Activated CD8-positive, alpha-beta memory T cell treated with anti-CD3 and anti-CD28 coated beads, Interleukin-2, amount 50 U/mL, for 24 hours (primary cell): ENCODE measurements around the gene ASF1A.

Source experiments
- DNase-seq: peaks from one replicate; pipeline ENCODE4 v3.0.0-alpha.2; 2020; ENCODE audit errors: extremely low read depth

ASF1A gene

GRCh38 chr6:118881440-118882313, 12.3 kb upstream of the ASF1A start:
- DNase-seq: no peak

DNA sequence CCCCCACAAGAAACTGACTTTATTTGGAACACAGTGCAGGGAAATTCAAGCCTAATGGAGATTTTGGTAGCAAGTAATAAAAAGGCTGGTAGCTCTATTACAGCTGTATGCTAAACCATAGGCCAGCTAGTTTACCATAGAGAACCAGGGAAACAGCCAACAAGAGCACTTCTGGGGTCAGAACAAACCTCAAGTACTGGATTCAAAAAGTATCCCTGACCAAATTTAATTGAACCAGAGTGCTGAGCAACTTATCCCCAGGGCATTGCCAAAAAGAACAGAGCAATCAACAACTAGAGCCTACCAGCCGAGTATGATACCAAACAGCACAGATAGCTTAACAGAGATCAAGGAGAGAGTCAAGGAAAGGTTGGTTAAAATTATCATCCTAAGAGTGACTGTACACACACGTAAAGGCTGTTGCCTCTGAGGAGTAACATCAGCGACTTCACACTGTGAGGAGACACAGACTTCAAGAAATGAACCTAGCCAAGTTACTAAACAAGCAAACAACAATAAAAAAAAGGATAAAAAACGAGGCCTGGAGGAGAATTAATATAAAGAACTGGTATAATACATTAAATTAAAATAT, 11.5 kb upstream of the ASF1A start:
- no peak for DNase-seq

DNA sequence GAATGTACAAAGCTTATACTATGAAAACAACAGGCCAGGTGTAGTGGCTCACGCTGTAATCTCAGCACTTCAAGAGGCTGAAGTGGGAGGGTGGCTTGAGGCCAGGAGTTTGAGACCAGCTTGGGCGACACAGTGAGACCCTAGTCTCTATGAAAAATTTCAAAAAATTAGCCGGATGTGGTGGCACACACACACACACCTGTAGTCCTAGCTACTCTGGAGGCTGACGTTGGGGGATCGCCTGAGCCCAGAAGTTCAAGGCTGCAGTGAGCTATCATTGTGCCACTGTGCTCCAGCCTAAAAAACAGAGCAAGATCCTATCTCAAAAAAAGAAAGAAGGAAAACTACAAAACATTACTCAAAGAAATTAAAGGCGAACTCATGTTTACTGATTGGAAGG, 7.3 kb upstream of the ASF1A start:
- no peak for DNase-seq

DNA sequence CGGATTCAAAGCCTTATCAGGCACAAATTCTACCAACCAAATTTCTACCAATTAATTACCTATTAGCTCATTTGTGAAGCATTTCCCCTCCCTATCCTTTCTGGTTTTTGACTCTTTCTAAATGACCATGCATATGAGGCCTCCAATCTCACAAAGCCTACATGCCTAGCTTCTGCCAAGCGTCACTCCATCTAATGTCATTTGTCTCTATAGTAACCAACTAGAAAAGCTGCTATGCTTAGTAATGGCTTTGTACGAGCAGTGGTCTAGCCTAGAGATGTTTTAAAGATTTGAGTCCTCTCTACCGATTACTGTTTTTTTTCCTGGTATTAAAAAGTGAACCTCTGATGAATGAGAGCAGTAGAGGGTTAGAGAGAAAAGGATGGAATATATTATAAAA, 4.8 kb upstream of the ASF1A start:
- no peak for DNase-seq

DNA sequence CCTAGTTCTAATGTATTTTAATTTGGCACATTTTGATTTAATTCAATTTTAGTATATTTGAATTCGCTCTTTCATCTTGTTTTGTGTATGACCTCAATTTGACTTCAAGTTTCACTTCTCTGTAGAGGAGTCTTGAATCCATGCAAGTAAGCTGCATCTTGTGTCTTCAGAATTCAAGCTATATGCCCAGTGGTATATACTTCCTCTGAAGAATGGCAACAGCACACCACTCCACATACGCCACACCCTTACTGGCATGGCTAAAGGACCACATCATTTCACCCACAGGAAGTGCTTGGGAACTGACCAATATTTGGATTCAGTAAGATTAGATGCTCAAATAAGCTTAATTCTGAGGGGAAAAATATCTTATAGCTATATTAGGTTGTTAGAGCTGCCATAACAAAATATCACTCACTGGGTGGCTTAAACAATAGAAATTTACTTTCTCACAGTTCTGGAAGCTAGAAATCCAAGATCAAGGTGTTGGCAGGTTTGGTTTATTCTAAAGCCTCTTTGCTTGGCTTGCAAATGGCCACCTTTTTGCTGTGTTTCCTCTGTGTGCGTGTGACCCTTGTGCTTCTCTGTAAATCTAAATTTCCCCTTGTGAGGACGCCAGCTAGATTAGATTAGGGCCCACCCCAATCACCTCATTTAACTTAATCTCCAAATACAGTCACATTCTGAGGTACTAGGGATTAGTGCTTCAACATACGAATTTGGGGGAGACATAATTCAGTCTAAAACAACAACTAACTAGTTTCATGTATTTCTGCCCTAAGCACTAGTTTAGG, 2.8 kb upstream of the ASF1A start:
- no peak for DNase-seq

DNA sequence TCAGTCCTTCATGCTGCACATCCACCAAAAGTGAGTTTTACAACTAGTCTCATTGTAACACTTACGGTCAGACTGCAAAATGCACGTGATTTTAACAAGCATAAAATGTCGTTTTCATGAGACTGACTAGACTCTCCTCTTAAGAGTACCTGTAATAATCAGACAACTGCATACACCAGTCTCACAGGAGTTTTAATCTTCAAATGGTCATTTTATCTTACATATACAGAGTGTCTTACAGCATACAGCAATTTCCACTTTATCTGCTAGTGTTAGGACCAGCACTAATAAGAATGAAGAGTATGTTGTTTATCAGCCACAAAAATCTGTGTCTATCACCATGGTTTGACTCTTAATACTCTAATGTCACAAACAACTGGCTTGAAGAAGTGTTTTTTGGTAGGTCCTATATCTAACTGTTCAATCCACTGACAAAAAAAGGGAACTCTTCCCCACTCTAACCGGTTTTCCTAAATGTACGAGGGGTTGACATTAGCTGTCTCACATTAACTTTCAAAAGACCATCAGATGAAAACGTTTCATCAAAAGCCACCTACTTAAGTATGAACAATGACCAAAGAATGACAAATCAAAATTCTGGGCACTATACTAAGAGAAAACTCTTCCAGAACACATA, 1.5 kb upstream of the ASF1A start:
- DNase-seq: no peak

GRCh38 chr6:118893064-118893806, 717 bp upstream of the ASF1A start:
- DNase-seq: no peak

GRCh38 chr6:118894425-118895260, 691 bp downstream of the ASF1A start:
- no peak for DNase-seq

DNA sequence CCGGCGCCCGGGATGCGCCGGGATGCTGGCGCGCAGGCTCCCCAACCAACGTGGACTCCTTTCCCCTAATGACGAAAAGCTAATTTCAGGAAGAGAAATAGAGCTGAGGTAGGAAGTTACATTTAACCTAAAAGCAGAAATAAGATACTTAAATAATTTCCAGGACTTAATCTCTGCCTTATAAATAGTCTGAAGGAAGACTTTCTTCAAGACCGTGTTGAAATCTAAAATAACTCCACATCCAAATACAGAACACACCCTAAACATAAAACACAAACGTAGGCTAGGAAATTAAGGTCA, 1.3 kb downstream of the ASF1A start:
- DNase-seq: no peak

GRCh38 chr6:118895859-118896258, 1.9 kb downstream of the ASF1A start:
- no peak for DNase-seq

GRCh38 chr6:118896339-118897136, 2.6 kb downstream of the ASF1A start:
- DNase-seq: no peak

DNA sequence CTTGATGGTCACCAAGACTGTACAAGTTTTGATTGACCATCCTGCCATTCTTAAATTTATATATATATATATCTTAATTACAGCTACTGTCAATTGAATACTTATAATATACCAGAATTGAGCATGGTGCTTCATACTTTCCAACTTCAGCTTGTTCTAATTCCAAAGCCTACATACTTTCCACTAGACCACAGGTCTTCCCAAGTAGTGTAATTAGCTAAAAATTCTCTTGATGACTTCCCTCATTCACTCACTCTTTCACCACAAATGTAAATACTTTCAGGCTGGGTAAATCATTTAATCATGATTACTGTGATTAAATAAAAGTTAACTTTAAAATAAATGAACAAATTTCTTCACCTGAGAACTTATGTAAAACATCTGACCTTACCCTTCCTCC, 3.4 kb downstream of the ASF1A start:
- no peak for DNase-seq

GRCh38 chr6:118899948-118900347, 6.0 kb downstream of the ASF1A start:
- DNase-seq: no peak

DNA sequence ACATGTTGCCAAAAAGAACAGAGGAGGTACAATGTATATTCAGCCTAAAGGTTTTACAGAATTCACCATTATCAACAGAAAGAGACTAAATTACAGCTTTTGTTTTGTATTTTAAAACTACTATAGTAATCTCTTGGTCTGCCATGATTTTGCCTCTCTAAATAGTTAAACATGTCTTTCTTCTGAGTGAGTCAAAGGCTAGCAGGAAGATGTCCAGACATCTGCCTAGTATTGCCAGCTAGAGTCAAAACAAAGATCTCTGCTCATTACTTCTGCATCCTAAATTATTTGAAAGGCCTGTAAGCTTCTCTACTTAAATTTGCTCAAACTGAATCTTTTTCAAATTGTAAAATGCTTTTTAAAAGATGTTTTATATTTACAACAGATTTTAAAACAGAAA, 8.8 kb downstream of the ASF1A start:
- no peak for DNase-seq

GRCh38 chr6:118903138-118903537, 9.2 kb downstream of the ASF1A start:
- no peak for DNase-seq

DNA sequence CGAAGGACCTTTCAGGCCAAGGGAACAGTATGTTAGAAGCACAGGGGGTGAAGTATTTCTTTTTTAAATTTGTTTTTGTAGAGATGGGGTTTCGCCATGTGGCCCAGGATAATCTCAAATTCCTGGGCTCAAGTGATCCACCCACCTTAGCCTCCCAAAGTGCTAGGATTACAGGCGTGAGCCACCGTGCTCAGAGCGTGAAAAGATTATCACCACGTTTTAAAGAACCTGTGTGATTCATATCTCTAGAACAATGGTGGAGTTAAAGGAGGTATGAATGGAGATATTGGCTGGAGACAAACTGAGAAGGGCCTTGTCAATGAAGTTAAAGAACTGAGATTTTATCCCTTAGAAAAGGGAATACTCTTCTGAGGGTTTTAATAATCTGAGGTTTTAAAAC, 9.7 kb downstream of the ASF1A start:
- no peak for DNase-seq

DNA sequence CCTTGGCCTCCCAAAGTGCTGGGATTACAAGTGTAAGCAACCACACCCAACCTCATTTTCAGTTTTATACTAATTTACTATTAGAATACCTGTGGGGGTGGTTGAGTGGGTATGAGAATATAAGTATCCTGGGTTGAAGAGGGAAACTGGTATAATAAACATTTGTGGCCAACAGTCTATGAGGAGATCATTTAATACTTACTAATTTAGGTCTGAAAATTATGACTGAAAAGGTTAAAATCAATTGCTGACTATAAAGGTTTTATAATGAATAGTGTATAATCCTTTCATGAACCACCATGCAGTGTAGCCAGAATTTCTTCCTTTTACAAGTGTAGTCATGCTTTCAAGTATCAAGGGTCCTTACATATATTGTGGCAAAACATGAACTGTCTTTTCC, 11.1 kb downstream of the ASF1A start:
- DNase-seq: no peak

GRCh38 chr6:118905851-118906250, 11.9 kb downstream of the ASF1A start:
- DNase-seq: no peak

GRCh38 chr6:118908441-118908840, 14.5 kb downstream of the ASF1A start:
- no peak for DNase-seq

- no peak for DNase-seq
These were observed 18.7 kb downstream of the ASF1A start for GRCh38 chr6:118912646-118913045.
